Stimulated activated CD4-positive, alpha-beta T cell treated with anti-CD3 and anti-CD28 coated beads, Interleukin-12 subunit alpha, Interleukin-12 subunit beta, amount 100 ng/mL, for 48 hours (primary cell): ENCODE measurements around the gene TPST2.
A peak's percentile ranks its signal among the peaks of the same experiment; 100 is the strongest.
"Not testable (repeated sequence)": the region's sequence is repeated elsewhere in the genome, so short reads cannot be mapped to it uniquely, and the experiment has no call there.

Source experiments
- DNase-seq, 3 donors: peaks; one replicate each; pipeline ENCODE4 v3.0.0-alpha.2; 2020; ENCODE audit warnings: low read depth in 2 of 3, low spot score in 1 of 3

Gene TPST2

GRCh38 chr22:26589845-26590736, at the start of gene TPST2:
Gene TPST2, minus strand, starts transcription at chr22:26590132. Its CDS starts 48,502 bp downstream, at chr22:26541630.
- DNase-seq: peak; percentile 45 to 72 (median 70)

- no peak for DNase-seq
Measured at GRCh38 chr22:26636296-26636695, 46.4 kb upstream of the TPST2 start.

DNA sequence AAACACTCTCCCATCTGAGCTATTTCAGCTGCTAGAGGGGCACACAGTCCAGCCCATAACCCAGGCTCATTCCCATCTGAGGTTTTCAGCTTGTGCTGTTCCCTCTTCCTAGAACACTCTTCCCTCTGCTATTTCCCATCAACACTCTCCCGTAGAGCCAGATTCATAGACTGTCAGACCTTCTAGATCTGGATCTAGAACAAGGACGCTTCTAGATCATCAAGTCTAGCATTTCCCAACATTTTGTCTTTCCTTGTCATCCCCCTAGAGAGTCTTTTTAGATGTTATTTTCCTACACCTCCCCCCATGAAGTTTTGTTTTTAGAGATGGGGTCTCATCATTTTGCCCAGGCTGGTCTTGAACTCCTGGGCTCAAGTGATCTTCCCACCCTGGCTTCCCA, 45.2 kb upstream of the TPST2 start:
- DNase-seq: no peak

DNA sequence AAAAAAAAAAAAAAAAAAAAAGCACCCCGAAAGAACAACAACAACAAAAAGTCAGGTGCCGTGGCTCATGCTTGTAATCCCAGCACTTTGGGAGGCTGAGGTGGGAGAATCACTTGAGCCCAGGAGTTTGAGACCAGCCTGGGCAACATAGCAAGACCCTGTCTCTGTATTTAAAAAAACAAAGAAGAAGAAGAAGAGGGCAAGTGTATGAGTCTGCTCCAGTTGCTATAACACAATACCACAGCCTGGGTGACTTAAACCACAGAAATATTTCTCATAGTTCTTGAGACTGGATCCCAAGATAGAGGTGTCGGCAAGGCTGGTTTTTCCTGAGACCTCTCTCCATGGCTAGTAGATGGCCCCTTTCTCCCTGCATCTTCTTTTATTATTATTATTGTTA, 44.3 kb upstream of the TPST2 start:
- no peak for DNase-seq

- no peak for DNase-seq
Measured at GRCh38 chr22:26632422-26633155, 42.7 kb upstream of the TPST2 start.

- DNase-seq: no peak
Measured at GRCh38 chr22:26631282-26631681, 41.4 kb upstream of the TPST2 start.

- no peak for DNase-seq
Measured at GRCh38 chr22:26629988-26630761, 40.2 kb upstream of the TPST2 start.

DNA sequence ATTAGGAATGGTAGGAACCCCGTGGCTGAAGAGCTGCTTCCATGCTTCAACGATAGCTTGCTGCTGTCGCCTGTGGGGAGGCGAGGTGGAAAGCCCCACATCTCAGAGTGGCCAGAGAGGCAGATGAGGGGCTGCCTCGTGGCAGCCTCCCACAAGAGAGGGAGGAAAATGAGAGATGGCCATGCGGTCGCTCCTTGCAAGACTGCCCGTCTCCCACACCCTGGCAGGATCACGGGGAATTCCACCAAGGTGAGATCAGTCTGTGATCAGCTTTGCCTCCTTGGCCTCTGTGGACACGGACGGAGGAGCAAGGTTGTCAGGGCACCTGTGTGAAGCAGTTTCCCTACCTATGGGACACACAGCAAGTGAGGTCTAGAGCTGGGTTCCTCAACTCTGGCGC, 34.9 kb upstream of the TPST2 start:
- DNase-seq: no peak

GRCh38 chr22:26623984-26624383, 34.1 kb upstream of the TPST2 start:
- no peak for DNase-seq

GRCh38 chr22:26621663-26622062, 31.7 kb upstream of the TPST2 start, which contains the start of gene CRYBA4:
Gene CRYBA4, plus strand, starts transcription at chr22:26621963. Its CDS starts 634 bp downstream, at chr22:26622597.
- no peak for DNase-seq

- DNase-seq: no peak
Measured at GRCh38 chr22:26620197-26620596, 30.3 kb upstream of the TPST2 start.

DNA sequence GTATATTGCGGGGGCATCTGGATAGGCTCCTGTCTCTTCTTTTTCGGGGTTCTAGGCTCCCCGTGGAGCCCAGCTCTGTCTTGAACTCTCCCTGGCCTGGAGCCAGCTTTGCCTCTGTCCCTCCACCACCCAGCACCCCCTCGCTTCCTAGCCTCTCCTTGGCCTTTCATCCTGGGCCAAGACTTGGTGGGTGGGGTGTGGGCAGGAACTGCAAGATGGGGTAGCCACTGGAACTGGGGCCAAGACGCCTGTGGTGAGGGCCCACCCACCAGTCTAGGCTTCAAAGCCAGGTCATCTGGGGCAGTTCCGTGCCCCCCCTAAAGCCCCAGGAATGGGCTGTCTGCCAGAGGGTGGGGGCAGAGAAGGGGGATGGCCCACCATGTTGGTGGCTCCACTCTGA, 29.6 kb upstream of the TPST2 start:
- no peak for DNase-seq

DNA sequence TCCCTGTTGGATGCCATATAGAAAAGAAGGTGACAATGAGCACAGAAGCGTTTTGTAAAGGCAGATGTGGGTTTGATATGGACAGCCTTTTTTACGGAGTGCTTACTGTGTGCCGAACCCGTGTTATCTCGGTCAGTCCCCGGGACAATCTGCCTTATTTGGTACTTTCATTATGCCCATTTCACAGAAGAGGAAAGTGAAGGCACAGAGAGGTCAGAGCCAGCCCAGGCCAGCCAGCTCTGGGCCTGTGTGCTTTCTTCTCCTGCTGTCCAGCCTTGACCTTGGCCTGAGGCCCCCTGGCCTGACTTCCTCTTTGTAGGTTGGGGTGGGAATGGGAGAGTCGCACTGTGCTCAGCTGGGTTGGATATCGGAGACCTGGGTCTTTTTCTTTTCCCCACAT, 28.5 kb upstream of the TPST2 start:
- DNase-seq: no peak

- DNase-seq: no peak
Measured at GRCh38 chr22:26617271-26618199, 27.6 kb upstream of the TPST2 start, which contains the start of gene CRYBB1. Gene CRYBB1, minus strand, starts transcription at chr22:26618027. Its CDS starts 1,708 bp downstream, at chr22:26616319.

DNA sequence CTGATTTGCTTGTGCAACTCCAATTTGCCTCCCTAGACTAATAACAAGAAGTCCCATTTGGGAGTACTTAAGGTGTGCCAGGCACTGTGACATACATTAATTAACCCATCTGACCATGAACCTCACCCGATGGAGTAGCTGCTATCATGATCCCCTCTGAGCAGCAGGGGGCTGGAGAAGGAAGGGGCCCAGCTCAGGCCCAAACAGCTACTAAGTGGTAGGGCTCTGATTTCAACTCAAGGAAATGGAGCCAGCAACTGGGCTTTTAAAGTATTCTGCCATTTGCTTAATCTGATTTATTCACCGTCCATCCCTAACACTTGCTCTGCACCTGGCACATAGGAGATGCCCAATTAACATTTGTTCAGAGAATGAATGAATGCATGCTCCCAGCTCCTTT, 26.7 kb upstream of the TPST2 start:
- no peak for DNase-seq

DNA sequence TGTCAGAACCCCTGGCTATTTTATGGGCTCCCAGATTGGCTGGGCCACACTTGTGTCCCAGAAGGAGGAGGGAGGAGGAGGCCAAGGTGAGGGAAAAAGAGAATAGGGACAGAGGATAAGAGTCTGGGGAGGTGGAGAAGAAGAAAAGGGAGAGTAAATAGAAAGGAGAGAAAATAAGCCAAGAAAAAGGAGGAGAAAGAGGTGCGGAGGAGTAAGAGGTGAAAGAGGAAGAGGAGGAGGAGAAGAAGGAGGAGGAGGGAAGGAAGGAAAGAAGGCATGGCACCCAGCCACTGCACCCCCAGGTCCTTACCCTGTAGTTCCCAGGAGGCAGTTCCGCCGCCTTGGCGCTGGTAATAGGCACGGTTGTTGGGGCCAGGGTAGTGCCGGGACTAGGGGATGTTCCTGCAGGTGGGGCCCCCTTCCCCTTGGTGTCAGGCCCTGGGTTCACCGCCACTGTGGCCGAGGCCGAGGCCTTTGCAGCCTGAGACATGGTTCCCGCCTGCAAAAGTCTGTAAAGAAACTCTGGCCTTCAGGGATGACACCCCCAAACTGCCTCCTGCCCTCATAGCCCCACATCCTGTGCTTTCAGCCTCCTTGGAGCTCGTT, 26.0 kb upstream of the TPST2 start:
- DNase-seq: no peak

DNA sequence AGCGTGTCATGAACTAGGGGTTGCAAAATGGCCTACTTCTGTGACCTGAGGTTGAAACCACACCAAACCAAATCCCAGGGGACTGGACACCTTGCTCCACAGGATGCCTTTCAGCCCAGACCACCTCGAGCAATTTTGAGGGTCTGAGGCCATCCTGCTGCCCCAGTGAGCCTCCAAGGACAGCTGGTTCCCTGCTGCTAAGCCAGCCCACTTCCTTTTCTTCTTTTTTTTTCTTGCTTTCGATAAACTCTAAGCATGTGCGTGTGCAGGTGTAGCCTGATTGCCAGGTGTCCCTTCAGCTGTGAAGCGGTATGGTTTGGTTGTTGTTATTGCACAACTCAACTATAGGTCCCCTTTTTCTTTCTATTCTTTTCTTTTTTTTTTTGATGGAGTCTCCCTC, 25.2 kb upstream of the TPST2 start:
- no peak for DNase-seq

DNA sequence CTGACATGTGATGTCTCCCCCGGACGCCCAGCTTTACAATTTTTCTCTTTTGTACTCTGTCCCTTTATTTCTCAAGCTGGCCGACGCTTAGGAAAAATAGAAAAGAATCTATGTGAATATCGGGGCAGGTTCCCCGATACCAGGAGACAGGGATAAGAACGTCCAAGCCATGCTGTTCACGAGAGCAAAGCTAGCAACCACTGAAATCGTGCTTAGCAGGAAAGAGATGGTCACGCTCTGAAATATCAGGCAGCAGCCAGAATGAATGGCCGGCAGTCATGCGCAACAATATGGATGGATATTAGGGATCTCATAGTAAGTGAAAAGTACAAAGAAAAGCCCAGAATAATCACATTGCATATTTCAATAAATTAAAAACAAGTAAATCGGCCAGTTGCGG, 24.4 kb upstream of the TPST2 start:
- DNase-seq: no peak

DNA sequence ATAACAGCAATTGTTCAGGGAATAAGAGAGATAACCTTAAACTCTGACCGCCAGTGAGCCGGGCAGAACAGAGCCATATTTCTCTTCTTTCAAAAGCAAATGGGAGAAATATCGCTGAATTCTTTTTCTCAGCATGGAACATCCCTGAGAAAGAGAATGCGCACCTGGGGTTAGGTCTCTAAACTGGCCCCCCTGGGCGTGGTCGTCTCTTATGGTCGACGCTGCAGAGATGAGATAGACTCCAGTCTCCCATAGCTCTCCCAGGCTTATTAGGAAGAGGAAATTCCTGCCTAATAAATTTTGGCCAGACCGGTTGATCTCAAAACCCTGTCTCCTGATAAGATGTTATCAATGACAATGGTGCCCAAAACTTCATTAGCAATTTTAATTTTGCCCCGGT, 23.8 kb upstream of the TPST2 start:
- not testable (repeated sequence) for DNase-seq

GRCh38 chr22:26612652-26613051, 22.7 kb upstream of the TPST2 start:
- no peak for DNase-seq
